ENCODE results near the gene MUC13. TPM values are rescaled to one million over a fixed set of nuclear protein-coding genes. Genes with fewer than 3 reads are reported as not detected.
A peak's percentile ranks its signal among the peaks of the same experiment; 100 is the strongest.

The MUC13 gene
- total RNA-seq, 1 experiment from 2014 or later = not detected

DNA sequence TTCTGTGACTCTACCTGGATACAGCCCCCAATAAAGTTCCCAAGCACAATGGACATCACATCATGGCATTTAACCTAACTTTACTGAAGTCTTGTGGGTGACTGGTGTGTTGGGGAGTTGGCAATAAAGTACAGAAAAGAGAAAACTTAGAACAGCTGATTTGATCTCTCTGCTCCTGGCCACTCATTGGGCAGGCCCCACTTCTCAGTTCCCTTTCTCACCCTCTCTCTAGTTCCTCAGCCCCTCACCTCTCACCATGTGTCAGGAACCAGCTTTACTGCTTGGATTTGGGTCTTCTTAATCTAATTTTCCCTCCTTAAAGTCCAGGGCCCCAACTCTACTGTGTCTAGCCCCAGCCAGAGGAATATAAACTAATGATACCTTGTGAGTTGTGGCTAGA lies 713 bp upstream of the MUC13 start:
- H3K27ac ChIP-seq (ENCODE audit: low read depth, low read length, poor library complexity, severe bottlenecking) = no peak overlapping the region
- no peaks in the 10 kb centered on the region for H3K9me3 ChIP-seq (ENCODE audit: low read depth, low read length, poor library complexity, severe bottlenecking)
- H3K4me1 ChIP-seq (ENCODE audit: insufficient read depth, low read length, poor library complexity, severe bottlenecking) = peaks cover 6% of the 10 kb centered on the region
- POLR2A ChIA-PET (ENCODE audit: low non-redundant PET) = no interaction called here
- no peaks in the 10 kb centered on the region for H3K27me3 ChIP-seq (replicated peaks; ENCODE audit: insufficient read depth, low read depth, low read length, poor library complexity)
- no peak for DNase-seq (ENCODE audit: low spot score)
- H3K4me3 ChIP-seq (ENCODE audit: low read depth, low read length, poor library complexity, severe bottlenecking) = no peak overlapping the region
- H3K36me3 ChIP-seq (ENCODE audit: insufficient read depth, low read length, poor library complexity, severe bottlenecking) = no peaks in the 10 kb centered on the region
- no TSS peak for BruUV-seq (replicated peaks)
- TF ChIP-seq EZH2 (IDR thresholded peaks at IDR 0.05; ENCODE audit: borderline replicate concordance, low read depth, low read length, poor library complexity, severe bottlenecking) = no peak
- TF ChIP-seq CTCF (conservative IDR thresholded peaks at IDR 0.05; ENCODE audit: low read depth, low read length) = no peak
- intact Hi-C loops (cut with micrococcal nuclease; ENCODE audit: unreplicated experiment) = no loop called here
- CTCF ChIA-PET = no interaction called here

DNA sequence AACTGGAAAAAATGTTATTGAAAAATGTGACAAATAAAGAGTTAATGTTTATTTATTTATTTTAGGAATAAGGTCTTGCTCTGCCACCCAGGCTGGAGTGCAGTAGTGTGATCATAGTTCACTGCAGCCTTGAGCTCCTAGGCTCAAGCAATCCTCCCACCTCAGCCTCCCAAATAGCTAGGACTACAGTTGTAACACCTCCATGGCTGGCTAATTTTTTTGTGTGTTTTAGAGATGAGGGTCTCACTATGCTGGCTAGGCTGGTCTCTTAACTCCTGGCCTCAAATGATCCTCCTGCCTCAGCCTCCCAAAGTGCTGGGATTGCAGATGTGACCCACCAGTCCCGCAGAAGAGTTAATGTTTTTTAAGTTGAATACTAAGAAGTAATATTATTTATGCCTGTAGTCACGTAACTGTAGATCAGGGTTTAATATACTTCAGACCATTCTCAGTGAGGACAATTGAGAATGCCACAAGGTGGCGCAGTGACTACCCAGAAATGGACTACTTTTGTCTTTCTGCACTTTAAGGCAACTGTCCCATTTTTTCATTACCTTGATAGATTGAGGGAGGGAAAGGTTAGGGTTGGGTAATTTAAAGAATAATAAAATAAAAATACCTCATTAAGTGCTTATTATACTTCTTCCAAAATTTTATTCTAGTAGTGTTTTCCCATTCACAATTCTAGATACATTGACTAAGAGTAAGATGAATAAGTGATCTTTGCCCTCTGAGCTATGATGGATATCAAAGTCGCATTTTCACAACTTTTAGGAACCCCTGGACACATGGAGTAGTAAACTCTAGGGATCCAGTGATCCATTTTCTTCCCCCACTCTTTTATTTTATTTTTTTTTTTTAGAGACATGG lies 6.0 kb downstream of the MUC13 start:
- H3K4me1 ChIP-seq (ENCODE audit: insufficient read depth, low read length, poor library complexity, severe bottlenecking) = peaks cover 6% of the 10 kb centered on the region
- peak; percentile 79 for DNase-seq (ENCODE audit: low spot score)
- BruUV-seq (replicated peaks) = no TSS peak

GRCh38 chr3:124927574-124928045 lies 6.9 kb downstream of the MUC13 start:
- Histone ChIP-seq H3K27me3 (replicated peaks; ENCODE audit: insufficient read depth, low read depth, low read length, poor library complexity) (no peaks in the 10 kb centered on the region), H3K36me3 (ENCODE audit: insufficient read depth, low read length, poor library complexity, severe bottlenecking) (no peaks in the 10 kb centered on the region), H3K9me3 (ENCODE audit: low read depth, low read length, poor library complexity, severe bottlenecking) (no peaks in the 10 kb centered on the region), H3K4me1 (ENCODE audit: insufficient read depth, low read length, poor library complexity, severe bottlenecking) (peaks cover 2% of the 10 kb centered on the region), H3K27ac (ENCODE audit: low read depth, low read length, poor library complexity, severe bottlenecking) (no peak overlapping the region), H3K4me3 (ENCODE audit: low read depth, low read length, poor library complexity, severe bottlenecking) (no peak overlapping the region)
- intact Hi-C loops (cut with micrococcal nuclease; ENCODE audit: unreplicated experiment) = loop anchor here (2.0 kb wide), 2 partner anchors 511 to 657 kb away; no protein-coding TSS in a partner anchor
- ChIA-PET CTCF (no interaction called here), POLR2A (ENCODE audit: low non-redundant PET) (no interaction called here)
- BruUV-seq (replicated peaks) = no TSS peak
- TF ChIP-seq CTCF (conservative IDR thresholded peaks at IDR 0.05; ENCODE audit: low read depth, low read length) = no peak
- TF ChIP-seq EZH2 (IDR thresholded peaks at IDR 0.05; ENCODE audit: borderline replicate concordance, low read depth, low read length, poor library complexity, severe bottlenecking) = no peak
- no peak for DNase-seq (ENCODE audit: low spot score)

More for the DNA sequence above, 6.0 kb downstream of the MUC13 start:
- no peak overlapping the region for H3K27ac ChIP-seq (ENCODE audit: low read depth, low read length, poor library complexity, severe bottlenecking)
- ChIA-PET CTCF (interaction anchor here (0.6 kb wide), 1 partner anchor 586 kb away, joined by 3 read pairs; no protein-coding TSS in a partner anchor), POLR2A (ENCODE audit: low non-redundant PET) (no interaction called here)
- H3K27me3 ChIP-seq (replicated peaks; ENCODE audit: insufficient read depth, low read depth, low read length, poor library complexity) = no peaks in the 10 kb centered on the region
- H3K9me3 ChIP-seq (ENCODE audit: low read depth, low read length, poor library complexity, severe bottlenecking) = no peaks in the 10 kb centered on the region
- TF ChIP-seq CTCF (conservative IDR thresholded peaks at IDR 0.05; ENCODE audit: low read depth, low read length) (peak; percentile 88), EZH2 (IDR thresholded peaks at IDR 0.05; ENCODE audit: borderline replicate concordance, low read depth, low read length, poor library complexity, severe bottlenecking) (no peak)
- intact Hi-C loops (cut with micrococcal nuclease; ENCODE audit: unreplicated experiment) = loop anchor here (2.0 kb wide), 2 partner anchors 510 to 656 kb away; no protein-coding TSS in a partner anchor
- H3K36me3 ChIP-seq (ENCODE audit: insufficient read depth, low read length, poor library complexity, severe bottlenecking) = no peaks in the 10 kb centered on the region
- no peak overlapping the region for H3K4me3 ChIP-seq (ENCODE audit: low read depth, low read length, poor library complexity, severe bottlenecking)
